ENCODE results near the gene DLX6. TPM values are rescaled to one million over a fixed set of nuclear protein-coding genes. Genes with fewer than 3 reads are reported as not detected.

The DLX6 gene
- total and polyA plus RNA-seq, 2 of the 8 experiments (the other 6 are each of a cell fraction or from before 2014, with no cell fraction given), result not detected

- TF ChIP-seq SIX5 (IDR thresholded peaks at IDR 0.05; ENCODE audit: low read depth, low read length) (no peak), EZH2 (IDR thresholded peaks at IDR 0.05; ENCODE audit: low read depth, low read length, severe bottlenecking) (peak; percentile 94), RNF2 (IDR thresholded peaks at IDR 0.05; ENCODE audit: borderline replicate concordance, low read depth, low read length, missing control alignments, poor library complexity, severe bottlenecking) (peak; percentile 95), KDM4A (IDR thresholded peaks at IDR 0.05; ENCODE audit: low read depth, low read length, severe bottlenecking) (no peak), SP1 (IDR thresholded peaks at IDR 0.05; ENCODE audit: low read depth, low read length) (no peak), CBX8 (IDR thresholded peaks at IDR 0.05; ENCODE audit: borderline replicate concordance, low read depth, low read length) (peak; percentile 65; the same call in 1 of the 2 replicates), TEAD4 (IDR thresholded peaks at IDR 0.05; ENCODE audit: low read depth, low read length) (no peak), HDAC6 (IDR thresholded peaks at IDR 0.05; ENCODE audit: low read depth, low read length) (no peak), SUZ12 (IDR thresholded peaks at IDR 0.05; ENCODE audit: low read length) (peak; percentile 93), POU5F1 (IDR thresholded peaks at IDR 0.05; ENCODE audit: low read depth, low read length) (no peak), POLR2A (IDR thresholded peaks at IDR 0.05; ENCODE audit: control extremely low read depth in 1 of 2, low read depth in 2 of 2, low read length in 2 of 2) (no peak)
- DNase-seq (ENCODE audit: low read depth in 1 of 2, low spot score in 2 of 2) (peak in 1 of 2 experiments; percentile 51), FAIRE-seq (no peak)
- Histone ChIP-seq H4K20me1 (replicated peaks in 1 of 2; ENCODE audit: control insufficient read depth in 1 of 2, insufficient read depth in 2 of 2, low read length in 2 of 2) (peaks cover 10 to 32% of the 10 kb centered on the region in 2 experiments), H3K23ac (ENCODE audit: insufficient read length) (no peak overlapping the region), H2AK5ac (ENCODE audit: low read depth, low read length) (no peak overlapping the region), H3K79me1 (ENCODE audit: low read depth, low read length) (no peaks in the 10 kb centered on the region), H3K27ac (ENCODE audit: low read depth, low read length) (no peak overlapping the region), H3K18ac (ENCODE audit: extremely low read depth, low read length) (peak overlapping the region; percentile 29), H2BK120ac (replicated peaks; ENCODE audit: low read depth, low read length) (no peak overlapping the region), H3K23me2 (ENCODE audit: low read depth, low read length) (peaks cover 11% of the 10 kb centered on the region; the same call in 1 of the 2 replicates), H3K9me3 (ENCODE audit: insufficient read depth in 2 of 2, low read depth in 1 of 2, low read length in 1 of 2) (no peaks in the 10 kb centered on the region), H4K8ac (ENCODE audit: extremely low read depth, insufficient read depth, low read length) (no peak overlapping the region), H4K91ac (replicated peaks; ENCODE audit: insufficient read length, low read length) (no peak overlapping the region), H3K36me3 (ENCODE audit: control insufficient read depth in 2 of 4, insufficient read depth in 4 of 4, low read length in 3 of 4) (no peaks in the 10 kb centered on the region; a peak in 1 of 8 replicates), H3K9ac (replicated peaks in 1 of 4; ENCODE audit: extremely low read depth in 1 of 4, low read depth in 3 of 4, low read length in 3 of 4) (no peak overlapping the region), H4K5ac (ENCODE audit: insufficient read length, low read depth, low read length) (no peak overlapping the region), H2AFZ (ENCODE audit: low read length) (no peak overlapping the region), H2BK5ac (ENCODE audit: low read depth, low read length) (no peak overlapping the region), H3K4me2 (ENCODE audit: insufficient read depth in 1 of 2, low read depth in 2 of 2, low read length in 2 of 2) (peak overlapping the region; percentile 4 to 77), H3K79me2 (ENCODE audit: control insufficient read depth in 1 of 2, insufficient read depth in 2 of 2, low read length in 2 of 2) (no peaks in the 10 kb centered on the region), H2BK20ac (ENCODE audit: low read length) (no peak overlapping the region), H2BK15ac (ENCODE audit: low read length) (no peak overlapping the region), H3K56ac (replicated peaks; ENCODE audit: insufficient read length, low read depth, low read length) (no peak overlapping the region), H3K14ac (ENCODE audit: insufficient read length) (no peak overlapping the region), H3K27me3 (replicated peaks in 1 of 4; ENCODE audit: control insufficient read depth in 3 of 4, extremely low read depth in 1 of 4, insufficient read depth in 3 of 4, low read length in 3 of 4) (peaks cover 89 to 100% (median 99%) of the 10 kb centered on the region in 4 experiments), H3K4me1 (replicated peaks in 1 of 4; ENCODE audit: control insufficient read depth in 3 of 4, insufficient read depth in 4 of 4, low read length in 3 of 4) (peaks cover 31 to 51% (median 36%) of the 10 kb centered on the region in 4 experiments), H3K4ac (replicated peaks; ENCODE audit: insufficient read length, low read depth, low read length) (no peak overlapping the region), H3K4me3 (ENCODE audit: extremely low read depth in 1 of 4, insufficient read depth in 2 of 4, low read depth in 3 of 4, low read length in 4 of 4) (peak overlapping the region in 2 of 4 experiments; percentile 37 to 53; a peak in 4 of 8 replicates), H2BK12ac (ENCODE audit: low read depth, low read length) (no peak overlapping the region)
- POLR2A ChIA-PET (ENCODE audit: partially characterized antibody), result interaction anchor here (0.7 to 3.4 kb wide), 7 partner anchors 13 to 34 kb away, joined by 3 to 22 read pairs (median 5); partner anchors contain the start of gene DLX6
- WGBS, 2 experiments (ENCODE audit: extremely low coverage in 1 of 2, insufficient coverage in 1 of 2, insufficient read length in 1 of 2, insufficient replicate concordance in 2 of 2, low coverage in 1 of 2, low lambda C conversion rate in 2 of 2, missing lambda C conversion rate in 1 of 2), result 5% methylated on average over 30 of the region's 35 CpGs; no CpG with 5 or more reads in 1 of the 2 experiments
- CTCF ChIA-PET (ENCODE audit: partially characterized antibody), result interaction anchor here (0.8 to 10.2 kb wide), 9 partner anchors 15 to 1106 kb away, joined by 3 to 150 read pairs (median 8); partner anchors contain the start of gene DLX6
Observed at GRCh38 chr7:97022491-97023306, 17.3 kb downstream of the DLX6 start.
